HG03521 (cell line): Measurements from ENCODE around the gene DDX59.
"Not testable (repeated sequence)": the region's sequence is repeated elsewhere in the genome, so short reads cannot be mapped to it uniquely, and the experiment has no call there.

Source experiments
- ATAC-seq: cut with Tn5 transposase; IDR thresholded peaks from one replicate; pipeline ENCODE4 v1.9.1; 2021; ENCODE audit warnings: mild to moderate bottlenecking, moderate library complexity; ENCODE audit not compliant: unreplicated experiment

The DDX59 gene

DNA sequence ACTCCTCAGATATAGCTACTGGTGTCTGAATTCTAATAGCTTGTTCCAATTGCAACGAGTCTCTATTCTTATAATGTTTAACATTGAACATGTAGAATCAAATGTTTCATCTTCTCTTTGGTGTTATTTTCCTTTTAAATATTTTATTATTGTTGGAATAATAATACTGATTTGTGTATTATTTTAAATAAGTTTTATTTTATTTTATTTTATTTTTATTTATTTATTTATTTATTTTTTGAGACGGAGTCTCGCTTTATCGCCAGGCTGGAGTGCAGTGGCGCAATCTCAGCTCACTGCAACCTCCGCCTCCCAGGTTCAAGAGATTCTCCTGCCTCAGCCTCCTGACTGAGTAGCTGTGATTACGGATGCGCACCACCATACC is 39.2 kb downstream of the DDX59 start:
- ATAC-seq, result not testable (repeated sequence)

DNA sequence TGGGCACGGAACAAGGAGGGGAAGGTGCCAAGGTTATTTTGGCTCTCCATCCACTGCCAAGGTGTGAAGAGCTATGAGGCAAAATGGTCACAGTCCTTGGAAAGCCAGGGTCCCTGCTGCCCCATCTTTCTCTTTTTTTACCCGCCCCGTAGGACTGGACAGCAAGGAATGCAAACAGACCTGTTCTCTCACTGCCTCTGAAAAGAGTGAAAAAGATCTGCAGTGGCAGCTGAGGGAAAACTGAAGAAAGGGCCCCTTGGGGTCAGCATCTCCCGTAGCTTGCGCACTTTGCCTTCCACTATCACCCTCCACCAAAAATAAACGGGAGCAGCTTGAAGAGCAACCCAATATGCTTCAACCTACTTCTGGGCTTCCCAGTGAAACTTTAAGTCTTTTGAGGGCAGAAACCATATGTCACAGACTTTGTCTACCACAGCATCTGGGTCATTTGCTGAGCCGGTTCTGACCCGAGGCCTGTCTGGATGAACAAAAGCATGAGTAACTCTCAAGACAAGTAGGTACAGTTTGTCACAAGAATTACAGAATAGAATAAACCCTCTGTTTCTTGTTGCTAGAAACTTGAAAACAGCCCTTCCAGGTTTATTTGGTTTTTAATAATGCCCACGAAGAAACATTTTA is 39.7 kb downstream of the DDX59 start:
- no peak for ATAC-seq

DNA sequence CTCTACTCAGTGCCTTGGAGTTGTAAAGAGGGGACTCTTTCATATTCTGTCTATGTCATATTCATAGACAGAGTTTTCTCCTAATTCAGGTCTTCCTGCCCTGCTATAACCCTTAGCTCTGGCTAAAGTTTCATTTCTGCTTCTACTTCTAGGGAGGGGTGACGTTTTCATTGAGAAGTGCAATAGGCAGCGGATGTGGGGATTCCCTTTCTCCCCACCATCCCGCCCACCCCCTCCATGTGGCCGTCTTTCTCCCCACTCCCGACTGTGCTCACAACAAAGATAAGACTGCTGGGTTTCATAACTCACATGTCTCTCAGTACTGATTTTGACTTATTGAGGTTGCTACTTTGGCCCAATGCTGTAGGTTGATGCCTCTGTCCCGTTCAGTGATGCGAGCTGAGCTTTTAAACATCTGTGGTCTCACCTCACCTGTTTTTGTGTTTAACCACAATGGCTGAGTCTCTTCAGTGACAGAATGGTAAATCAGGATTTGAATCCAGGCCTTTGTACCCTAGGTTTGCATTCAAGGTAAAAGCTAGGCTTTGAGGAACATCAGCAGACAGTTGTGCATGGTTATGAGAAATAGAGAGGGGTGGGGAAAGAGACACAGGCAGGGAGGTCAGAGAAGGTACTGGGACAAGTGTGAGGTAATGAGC is 41.4 kb downstream of the DDX59 start:
- peak; percentile 59 for ATAC-seq

DNA sequence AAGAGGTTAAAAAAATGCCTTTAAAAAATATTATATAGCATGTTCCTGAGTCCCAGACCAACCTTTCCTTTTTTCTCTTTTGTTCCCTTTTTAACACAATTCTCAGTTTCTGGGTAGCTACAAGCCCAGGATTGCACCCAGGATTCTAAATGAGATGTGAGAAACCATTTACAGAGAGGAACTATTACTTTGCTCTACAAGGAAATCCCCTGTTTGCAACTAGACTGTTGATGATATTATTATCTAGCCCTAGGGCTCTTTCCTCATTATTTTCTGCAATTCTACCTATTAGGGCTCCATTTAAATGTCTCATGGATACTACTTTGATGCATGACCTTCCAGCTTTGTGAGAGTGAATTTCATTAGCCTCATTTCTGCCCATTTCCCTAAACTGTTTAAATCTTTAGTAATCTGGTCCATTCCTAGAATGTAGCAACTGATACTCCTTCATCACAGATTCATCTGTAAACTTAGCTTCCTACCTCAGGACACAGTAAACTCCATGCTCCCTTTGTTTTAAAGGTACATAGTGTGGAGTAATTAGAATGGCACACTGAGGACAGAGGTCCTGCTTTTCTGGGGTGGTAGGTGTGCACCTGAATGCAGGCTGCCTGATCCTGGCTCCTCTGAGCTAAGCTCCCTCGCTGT is 42.0 kb downstream of the DDX59 start:
- no peak for ATAC-seq

DNA sequence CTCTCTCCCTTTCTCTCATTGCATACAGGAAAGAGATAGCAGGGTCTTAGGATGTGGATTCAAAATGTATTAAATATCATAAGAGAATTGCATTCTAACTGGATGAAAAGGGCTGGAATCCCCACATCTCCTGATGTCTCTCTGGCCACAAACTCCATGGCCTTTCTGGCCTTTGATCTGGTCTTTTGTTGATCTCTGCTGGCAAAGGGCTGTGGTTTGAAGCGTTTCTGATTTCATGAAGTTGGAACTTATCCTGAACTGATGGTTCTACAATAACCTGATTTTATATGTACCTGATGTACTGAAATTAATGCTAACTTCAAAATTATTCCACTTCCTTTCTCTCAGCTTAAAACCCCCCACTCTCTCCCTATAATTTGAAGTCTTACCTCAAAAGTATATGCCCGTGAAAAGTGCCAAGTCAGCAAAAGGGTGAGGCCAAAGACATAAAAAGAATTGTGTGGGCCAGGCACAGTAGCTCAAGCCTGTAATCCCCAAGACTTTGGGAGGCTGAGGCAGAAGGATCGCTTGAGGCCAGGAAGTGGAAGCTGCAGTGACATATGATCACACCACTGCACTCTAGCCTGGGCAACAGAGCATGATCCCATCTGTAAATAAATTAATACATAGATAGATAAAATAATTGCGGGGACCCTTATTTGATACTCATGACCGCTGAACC is 42.7 kb downstream of the DDX59 start:
- ATAC-seq, result no peak

DNA sequence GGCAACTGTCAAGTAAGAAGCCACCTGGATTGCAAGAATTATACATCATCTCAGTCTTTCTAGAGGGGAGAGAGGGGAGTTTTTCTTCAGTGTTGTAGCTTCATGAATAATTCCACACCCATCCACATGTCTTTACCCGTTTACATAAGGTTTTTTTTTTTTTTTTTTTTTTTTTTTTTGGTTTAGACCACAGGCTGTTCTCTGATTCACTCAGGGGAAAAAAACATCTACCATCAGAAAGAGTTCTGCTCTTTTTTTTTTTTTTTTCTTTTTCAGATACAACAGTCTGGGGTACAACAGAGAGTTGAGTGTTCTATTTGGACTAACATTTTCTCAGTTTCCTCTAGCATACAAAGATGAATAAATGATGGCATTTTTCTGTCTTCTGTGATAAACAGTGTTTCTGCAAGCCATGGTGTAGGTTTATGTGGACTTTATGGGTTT is 44.3 kb downstream of the DDX59 start:
- no peak for ATAC-seq

DNA sequence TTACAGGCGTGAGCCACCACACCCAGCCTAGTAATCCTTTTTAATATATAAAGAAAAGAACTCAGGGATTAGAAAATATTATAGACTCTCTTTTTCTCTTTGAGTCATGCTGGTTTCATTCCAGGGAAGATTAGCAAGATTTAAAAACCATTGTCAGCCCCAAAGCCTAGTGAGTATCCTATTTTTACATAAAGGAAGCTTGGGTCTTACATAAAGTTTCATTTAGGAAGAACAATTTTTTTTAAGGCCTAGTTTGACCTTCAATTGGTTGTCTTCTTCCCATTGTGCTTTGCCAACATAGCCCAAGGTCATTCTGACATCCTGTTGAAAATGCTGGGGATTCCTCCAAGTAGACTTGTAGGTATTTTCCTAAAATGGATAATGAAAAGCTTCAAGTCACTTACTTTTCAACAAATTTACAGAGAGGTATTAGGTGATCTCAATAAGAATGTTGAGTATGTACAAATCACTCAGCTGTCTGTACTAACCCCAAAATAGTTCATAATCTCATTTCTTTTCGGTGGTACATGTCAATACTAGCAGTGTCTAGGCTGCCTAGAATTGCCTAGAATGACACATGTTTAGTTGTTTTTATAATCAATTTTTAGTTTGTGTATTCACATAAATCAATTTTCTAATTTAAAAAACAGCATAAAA is 44.9 kb downstream of the DDX59 start:
- ATAC-seq, result no peak

DNA sequence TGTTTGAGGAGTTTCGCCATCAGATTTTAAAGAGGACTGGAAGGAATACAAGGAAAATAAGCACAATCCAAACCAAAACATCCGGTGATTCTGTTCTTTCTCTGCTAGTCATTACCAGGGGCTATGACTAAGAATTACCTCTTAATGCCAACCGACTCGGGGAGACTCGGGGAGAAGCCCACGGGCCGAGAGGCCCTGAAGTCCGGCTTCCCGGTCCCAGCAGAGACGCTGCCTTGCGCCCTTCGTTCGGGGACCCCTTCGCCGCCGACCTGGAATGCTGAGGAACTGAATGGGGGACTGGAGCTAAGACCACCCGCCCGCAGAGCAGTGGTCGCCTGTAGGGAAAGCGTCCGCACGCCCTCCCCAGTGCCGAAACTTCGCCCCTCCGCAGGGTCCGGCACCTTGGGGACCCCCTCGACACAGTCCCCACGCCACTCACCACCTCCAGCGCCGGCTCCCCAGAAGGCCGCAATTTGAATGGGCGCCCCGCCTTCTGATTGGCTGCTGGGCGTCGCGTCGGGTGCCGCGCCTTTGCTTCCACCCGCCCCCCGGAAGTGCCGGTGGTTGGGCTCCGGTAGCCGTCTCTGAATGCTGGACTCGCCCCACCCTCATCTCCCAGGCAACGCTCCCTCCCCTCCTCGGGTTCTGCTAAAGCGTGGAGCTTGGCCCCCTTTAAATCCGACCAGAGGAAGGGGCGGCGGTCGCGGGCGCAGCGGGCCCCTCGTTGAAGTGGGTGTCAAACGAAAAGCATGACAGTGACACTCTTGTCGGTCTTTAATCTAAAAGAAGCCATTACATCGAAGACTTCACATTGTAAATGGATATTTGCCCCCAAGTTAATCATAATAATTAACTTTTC is 49.2 kb downstream of the DDX59 start, which contains the start of gene KIF14:
Gene KIF14 (minus strand): TSS at position 479 of the 859 bp plus-strand sequence. CDS start 2,028 bp downstream, outside the sequence.
- peak; percentile 96 for ATAC-seq

DNA sequence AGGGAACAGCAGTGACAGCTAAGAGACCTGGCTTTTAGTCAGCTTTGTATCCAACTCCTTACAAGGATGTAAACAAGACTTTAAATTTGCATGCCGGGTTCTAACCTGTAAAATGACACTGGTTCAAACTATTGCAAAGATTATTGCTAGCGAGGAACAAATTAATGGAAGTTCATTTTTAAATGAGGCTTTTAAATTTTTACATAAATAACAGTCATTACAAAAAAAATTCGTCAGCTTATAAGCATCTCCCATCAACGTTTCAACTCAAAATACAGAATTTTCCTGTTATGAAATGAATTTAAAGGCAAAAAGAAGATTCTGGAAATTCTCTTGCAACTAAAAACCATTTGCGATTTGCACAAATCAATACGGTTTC is 49.8 kb downstream of the DDX59 start:
- ATAC-seq, result no peak

DNA sequence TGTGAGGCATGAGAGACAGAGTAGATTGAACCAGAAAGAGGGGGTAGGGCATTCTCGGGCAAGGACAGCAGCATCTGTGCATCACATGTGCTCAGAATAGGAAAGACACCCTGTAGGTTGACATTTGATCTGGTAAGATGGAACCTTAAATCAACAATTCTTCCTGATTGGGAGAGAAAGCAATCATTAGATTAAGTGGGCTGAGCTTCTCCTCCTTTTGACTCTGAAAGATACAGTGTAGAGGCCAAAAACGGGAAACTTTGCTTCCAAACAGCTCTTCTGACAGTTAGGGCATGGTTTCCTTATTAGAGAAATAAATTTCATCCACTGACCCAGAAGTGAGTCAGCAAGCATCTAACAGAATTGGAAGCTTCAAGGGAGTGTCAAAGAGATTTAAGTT is 58.9 kb downstream of the DDX59 start:
- ATAC-seq, result no peak

DNA sequence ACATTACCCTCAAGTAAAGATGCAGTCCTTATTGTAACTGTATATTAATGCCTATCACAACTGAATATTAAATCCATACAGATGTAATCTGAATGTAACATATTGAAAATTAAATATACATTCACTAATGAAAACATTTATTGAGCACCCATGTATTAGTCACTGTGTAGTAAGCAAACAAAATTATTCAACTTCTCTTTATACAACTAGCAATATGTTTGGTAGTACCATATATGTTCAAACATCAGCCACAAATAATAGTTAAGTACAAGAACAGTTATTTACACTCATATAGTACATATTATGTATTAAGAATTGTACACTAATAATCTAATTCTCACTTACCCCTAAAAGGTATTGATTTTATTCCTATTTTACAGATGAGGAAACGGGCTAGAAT is 67.1 kb downstream of the DDX59 start:
- no peak for ATAC-seq
